ENCODE results near the gene LRMDA. TPM values are rescaled to one million over a fixed set of nuclear protein-coding genes. Genes with fewer than 3 reads are reported as not detected.

LRMDA gene
- total RNA-seq, 1 donor from 2014 or later, result 7.3 TPM

DNA sequence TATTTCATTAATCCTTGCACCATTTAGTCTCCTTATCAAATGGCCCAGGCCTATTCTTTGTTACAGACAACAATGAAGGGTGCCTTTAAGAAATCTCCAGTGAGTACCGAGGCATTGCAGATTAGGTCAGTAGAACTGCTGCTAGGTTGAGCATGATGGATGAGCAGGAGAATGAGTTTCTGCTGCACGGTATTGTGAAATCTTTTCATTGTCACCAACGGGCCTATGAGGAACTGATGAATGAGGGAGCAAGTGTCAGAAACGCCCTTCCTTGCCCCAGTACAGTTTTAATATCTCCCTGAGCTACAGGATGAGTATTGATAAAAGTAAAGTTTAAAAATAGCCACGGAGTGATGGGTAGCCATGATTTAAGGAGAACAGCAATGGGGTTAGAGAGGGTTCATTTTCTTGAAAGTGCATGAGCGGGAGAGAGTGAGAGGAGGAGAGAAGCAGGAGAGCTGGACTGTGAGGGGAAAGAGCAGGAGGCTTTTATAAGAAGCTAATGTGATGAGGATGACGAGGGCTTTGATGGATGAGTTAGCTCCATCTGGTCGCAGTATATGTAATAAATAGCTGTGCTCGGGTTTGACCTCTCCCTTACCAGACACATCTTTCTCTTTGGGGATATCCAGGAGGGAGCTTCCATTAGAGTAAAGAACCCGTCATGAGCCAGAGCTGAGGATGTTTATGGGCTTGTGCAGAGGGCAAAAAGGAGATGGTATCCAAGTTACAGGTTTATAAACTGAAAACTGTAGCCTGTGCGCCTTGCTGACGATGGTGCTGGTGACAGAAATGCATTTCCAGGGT is 526.1 kb downstream of the LRMDA start:
- Histone ChIP-seq H3K27me3 (ENCODE audit: control insufficient read depth in 3 of 3, insufficient read depth in 3 of 3, low read length in 3 of 3) (no peaks in the 10 kb centered on the region), H3K9ac (ENCODE audit: low read depth in 1 of 3, low read length in 3 of 3) (no peak overlapping the region), H3K9me3 (ENCODE audit: control insufficient read depth in 3 of 3, low read length in 3 of 3) (no peaks in the 10 kb centered on the region)

DNA sequence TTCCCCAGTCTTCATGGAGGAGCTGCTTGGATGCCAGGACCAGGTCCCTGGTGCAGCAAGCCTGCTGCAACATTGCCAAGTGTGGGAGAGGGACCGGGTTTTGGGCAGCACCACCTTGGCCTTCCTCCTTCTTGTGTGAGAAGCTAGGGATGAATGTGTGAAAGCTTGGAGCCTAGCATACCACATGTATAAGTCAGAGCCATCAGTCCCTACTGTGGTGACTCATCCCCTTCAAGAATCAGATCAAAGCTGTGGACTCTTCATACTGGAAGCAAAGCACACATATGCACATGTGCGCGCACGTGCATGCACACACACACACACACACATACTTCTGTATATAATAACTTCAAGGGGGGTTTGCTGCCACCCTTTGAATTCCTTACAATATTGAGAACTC is 527.8 kb downstream of the LRMDA start:
- Histone ChIP-seq H3K36me3 (ENCODE audit: control insufficient read depth in 3 of 3, insufficient read depth in 3 of 3, low read length in 3 of 3) (no peaks in the 10 kb centered on the region), H3K9me3 (ENCODE audit: control insufficient read depth in 3 of 3, low read length in 3 of 3) (no peaks in the 10 kb centered on the region), H3K27ac (ENCODE audit: low read depth, low read length) (no peak overlapping the region), H3K27me3 (ENCODE audit: control insufficient read depth in 3 of 3, insufficient read depth in 3 of 3, low read length in 3 of 3) (no peaks in the 10 kb centered on the region), H3K9ac (ENCODE audit: low read depth in 1 of 3, low read length in 3 of 3) (no peak overlapping the region), H3K4me3 (ENCODE audit: low read length in 3 of 3) (no peak overlapping the region), H3K4me1 (ENCODE audit: control insufficient read depth in 3 of 3, insufficient read depth in 3 of 3, low read length in 3 of 3) (no peaks in the 10 kb centered on the region)

More for the DNA sequence above, 526.1 kb downstream of the LRMDA start:
- Histone ChIP-seq H3K27ac (ENCODE audit: low read depth, low read length) (no peak overlapping the region), H3K4me3 (ENCODE audit: low read length in 3 of 3) (no peak overlapping the region), H3K4me1 (ENCODE audit: control insufficient read depth in 3 of 3, insufficient read depth in 3 of 3, low read length in 3 of 3) (no peaks in the 10 kb centered on the region), H3K36me3 (ENCODE audit: control insufficient read depth in 3 of 3, insufficient read depth in 3 of 3, low read length in 3 of 3) (no peaks in the 10 kb centered on the region)

DNA sequence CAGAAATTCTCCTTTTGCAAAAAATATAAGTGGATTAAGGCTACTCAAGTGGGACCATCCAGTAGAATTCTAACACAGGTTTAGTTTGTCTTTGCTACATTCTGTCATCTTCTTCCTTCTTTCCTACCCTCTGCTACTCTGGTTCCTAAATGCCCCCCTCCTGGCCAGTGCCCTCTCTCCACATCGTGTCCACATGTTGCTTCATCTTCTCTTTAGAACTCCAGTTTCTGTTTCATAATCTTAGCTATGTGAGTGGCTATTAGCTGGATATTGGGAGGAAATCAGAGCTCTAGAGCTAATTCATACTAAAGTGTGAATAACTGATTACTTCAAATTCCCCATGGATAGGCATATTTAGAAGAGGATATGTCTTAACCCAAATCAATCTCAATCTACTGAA is 528.5 kb downstream of the LRMDA start:
- Histone ChIP-seq H3K9ac (ENCODE audit: low read depth in 1 of 3, low read length in 3 of 3) (no peak overlapping the region), H3K4me1 (ENCODE audit: control insufficient read depth in 3 of 3, insufficient read depth in 3 of 3, low read length in 3 of 3) (no peaks in the 10 kb centered on the region), H3K9me3 (ENCODE audit: control insufficient read depth in 3 of 3, low read length in 3 of 3) (no peaks in the 10 kb centered on the region), H3K27ac (ENCODE audit: low read depth, low read length) (no peak overlapping the region), H3K36me3 (ENCODE audit: control insufficient read depth in 3 of 3, insufficient read depth in 3 of 3, low read length in 3 of 3) (no peaks in the 10 kb centered on the region), H3K4me3 (ENCODE audit: low read length in 3 of 3) (no peak overlapping the region), H3K27me3 (ENCODE audit: control insufficient read depth in 3 of 3, insufficient read depth in 3 of 3, low read length in 3 of 3) (no peaks in the 10 kb centered on the region)

DNA sequence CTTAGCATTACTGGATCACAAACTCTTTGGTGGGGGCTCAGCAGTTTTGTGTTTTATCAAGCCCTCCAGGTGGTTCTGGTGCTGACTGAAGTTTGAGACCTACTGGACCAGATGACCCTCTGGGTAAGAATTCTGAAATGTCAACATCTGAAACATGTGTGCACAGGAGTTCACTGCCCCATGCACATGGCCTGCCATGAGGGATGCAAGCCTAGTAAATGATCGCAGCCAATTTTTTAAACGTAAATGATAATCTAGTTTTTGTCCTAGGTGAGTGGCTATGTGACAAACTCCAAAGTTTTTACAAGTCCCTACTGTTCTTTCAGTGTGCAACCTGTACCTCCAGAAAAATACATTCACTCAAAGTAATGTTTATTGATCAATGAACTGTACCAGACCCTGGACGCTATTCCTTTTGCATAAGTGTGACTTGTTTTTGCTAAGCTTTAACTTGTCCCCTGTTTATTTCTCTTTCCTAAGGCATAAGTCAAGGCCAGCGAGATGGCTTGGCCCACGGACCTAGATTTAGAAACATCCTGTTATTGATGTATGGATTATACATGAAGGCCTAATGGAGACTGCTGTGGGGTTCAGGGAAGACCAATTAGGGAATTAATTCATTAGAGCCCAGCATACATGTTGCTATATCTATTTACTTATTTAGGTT is 531.1 kb downstream of the LRMDA start:
- Histone ChIP-seq H3K36me3 (ENCODE audit: control insufficient read depth in 3 of 3, insufficient read depth in 3 of 3, low read length in 3 of 3) (no peaks in the 10 kb centered on the region), H3K4me1 (ENCODE audit: control insufficient read depth in 3 of 3, insufficient read depth in 3 of 3, low read length in 3 of 3) (no peaks in the 10 kb centered on the region), H3K27ac (ENCODE audit: low read depth, low read length) (no peak overlapping the region), H3K4me3 (ENCODE audit: low read length in 3 of 3) (no peak overlapping the region), H3K9ac (ENCODE audit: low read depth in 1 of 3, low read length in 3 of 3) (no peak overlapping the region), H3K9me3 (ENCODE audit: control insufficient read depth in 3 of 3, low read length in 3 of 3) (no peaks in the 10 kb centered on the region), H3K27me3 (ENCODE audit: control insufficient read depth in 3 of 3, insufficient read depth in 3 of 3, low read length in 3 of 3) (no peaks in the 10 kb centered on the region)

DNA sequence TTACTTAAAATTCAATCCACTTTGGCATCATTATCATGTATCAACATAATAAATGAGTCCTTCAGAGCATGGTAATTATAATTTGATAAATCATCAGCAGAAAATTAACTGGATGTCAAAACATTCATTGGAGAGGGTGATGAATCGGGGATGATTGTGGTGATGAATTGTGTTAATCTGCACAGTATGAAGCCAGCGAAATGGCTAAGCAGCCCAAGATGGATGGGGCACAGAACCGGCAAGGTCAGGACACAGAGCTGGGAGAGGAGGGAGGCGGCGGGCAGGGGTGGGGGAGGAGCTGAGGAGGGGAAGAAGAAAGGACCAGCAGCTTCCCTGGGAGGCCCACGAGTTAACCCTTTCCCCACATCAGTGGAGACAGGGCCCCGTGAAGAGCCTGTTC is 536.1 kb downstream of the LRMDA start:
- H3K9me3 ChIP-seq (ENCODE audit: control insufficient read depth in 3 of 3, low read length in 3 of 3), result no peaks in the 10 kb centered on the region
- no peaks in the 10 kb centered on the region for H3K4me1 ChIP-seq (ENCODE audit: control insufficient read depth in 3 of 3, insufficient read depth in 3 of 3, low read length in 3 of 3)
- H3K27me3 ChIP-seq (ENCODE audit: control insufficient read depth in 3 of 3, insufficient read depth in 3 of 3, low read length in 3 of 3), result no peaks in the 10 kb centered on the region
- H3K36me3 ChIP-seq (ENCODE audit: control insufficient read depth in 3 of 3, insufficient read depth in 3 of 3, low read length in 3 of 3), result no peaks in the 10 kb centered on the region
- H3K27ac ChIP-seq (ENCODE audit: low read depth, low read length), result no peak overlapping the region
- H3K9ac ChIP-seq (ENCODE audit: low read depth in 1 of 3, low read length in 3 of 3), result no peak overlapping the region
- H3K4me3 ChIP-seq (ENCODE audit: low read length in 3 of 3), result no peak overlapping the region

DNA sequence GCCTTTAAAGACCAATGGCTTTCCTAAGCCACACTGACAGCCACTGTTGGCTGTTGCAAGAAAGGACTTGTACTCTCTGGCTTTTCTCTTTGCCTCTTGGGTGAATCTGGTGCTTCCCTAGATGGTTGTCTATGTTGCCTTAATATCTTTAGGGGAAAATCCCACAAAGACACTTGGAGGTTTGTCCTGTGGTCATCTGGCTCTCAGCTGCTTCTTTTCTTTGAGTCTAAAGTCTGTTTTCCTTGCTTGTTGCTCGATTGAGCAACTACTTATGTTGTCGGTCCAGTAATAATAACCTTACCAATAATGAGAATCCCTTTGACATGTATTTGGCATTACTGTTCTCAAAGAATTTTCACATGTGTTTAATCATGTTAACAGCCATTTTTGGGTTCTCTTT is 537.6 kb downstream of the LRMDA start:
- Histone ChIP-seq H3K36me3 (ENCODE audit: control insufficient read depth in 3 of 3, insufficient read depth in 3 of 3, low read length in 3 of 3) (no peaks in the 10 kb centered on the region), H3K27me3 (ENCODE audit: control insufficient read depth in 3 of 3, insufficient read depth in 3 of 3, low read length in 3 of 3) (no peaks in the 10 kb centered on the region), H3K9me3 (ENCODE audit: control insufficient read depth in 3 of 3, low read length in 3 of 3) (no peaks in the 10 kb centered on the region), H3K4me1 (ENCODE audit: control insufficient read depth in 3 of 3, insufficient read depth in 3 of 3, low read length in 3 of 3) (no peaks in the 10 kb centered on the region), H3K27ac (ENCODE audit: low read depth, low read length) (no peak overlapping the region), H3K9ac (ENCODE audit: low read depth in 1 of 3, low read length in 3 of 3) (no peak overlapping the region), H3K4me3 (ENCODE audit: low read length in 3 of 3) (no peak overlapping the region)

DNA sequence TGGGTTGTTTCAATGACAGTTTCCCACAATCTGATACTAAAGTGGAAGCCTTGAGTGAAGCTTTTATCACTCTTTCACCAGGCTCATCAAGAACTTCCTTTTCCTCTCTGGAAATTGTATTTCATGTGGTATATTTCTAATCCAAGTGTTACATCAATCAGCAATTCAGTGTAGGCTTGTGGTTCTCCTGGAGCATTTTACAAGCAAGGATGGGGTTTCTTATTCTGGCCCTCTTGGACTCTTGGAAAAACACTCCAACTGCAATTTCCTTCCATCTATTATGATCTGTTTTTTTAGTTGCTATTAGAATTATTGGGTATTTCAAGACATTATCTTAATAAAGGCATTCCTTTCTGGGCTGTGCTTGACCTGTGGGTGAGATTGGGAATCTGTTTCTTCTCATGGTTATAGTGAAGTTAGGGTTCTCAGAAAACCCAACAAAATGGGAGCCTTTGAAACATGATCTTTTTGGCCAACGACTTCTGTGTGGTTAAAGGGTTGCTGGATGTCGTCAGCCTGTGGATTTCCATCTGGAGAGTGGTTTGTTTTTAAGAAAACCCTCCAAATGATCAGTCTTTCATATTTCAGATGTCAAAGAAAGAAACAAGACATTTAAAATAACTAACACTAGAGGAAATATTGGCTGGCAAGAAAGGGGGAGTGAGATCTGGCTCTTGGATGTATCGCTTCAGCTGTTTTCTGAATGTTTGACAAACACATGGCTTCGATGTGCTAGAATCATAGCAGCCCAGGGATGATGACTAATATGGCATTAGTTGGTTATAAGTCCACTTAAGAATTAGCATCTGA is 540.2 kb downstream of the LRMDA start:
- H3K4me1 ChIP-seq (ENCODE audit: control insufficient read depth in 3 of 3, insufficient read depth in 3 of 3, low read length in 3 of 3), result no peaks in the 10 kb centered on the region
- H3K9ac ChIP-seq (ENCODE audit: low read depth in 1 of 3, low read length in 3 of 3), result no peak overlapping the region
- H3K36me3 ChIP-seq (ENCODE audit: control insufficient read depth in 3 of 3, insufficient read depth in 3 of 3, low read length in 3 of 3), result no peaks in the 10 kb centered on the region
- H3K4me3 ChIP-seq (ENCODE audit: low read length in 3 of 3), result no peak overlapping the region
- H3K27ac ChIP-seq (ENCODE audit: low read depth, low read length), result no peak overlapping the region
- H3K27me3 ChIP-seq (ENCODE audit: control insufficient read depth in 3 of 3, insufficient read depth in 3 of 3, low read length in 3 of 3), result no peaks in the 10 kb centered on the region
- H3K9me3 ChIP-seq (ENCODE audit: control insufficient read depth in 3 of 3, low read length in 3 of 3), result no peaks in the 10 kb centered on the region

DNA sequence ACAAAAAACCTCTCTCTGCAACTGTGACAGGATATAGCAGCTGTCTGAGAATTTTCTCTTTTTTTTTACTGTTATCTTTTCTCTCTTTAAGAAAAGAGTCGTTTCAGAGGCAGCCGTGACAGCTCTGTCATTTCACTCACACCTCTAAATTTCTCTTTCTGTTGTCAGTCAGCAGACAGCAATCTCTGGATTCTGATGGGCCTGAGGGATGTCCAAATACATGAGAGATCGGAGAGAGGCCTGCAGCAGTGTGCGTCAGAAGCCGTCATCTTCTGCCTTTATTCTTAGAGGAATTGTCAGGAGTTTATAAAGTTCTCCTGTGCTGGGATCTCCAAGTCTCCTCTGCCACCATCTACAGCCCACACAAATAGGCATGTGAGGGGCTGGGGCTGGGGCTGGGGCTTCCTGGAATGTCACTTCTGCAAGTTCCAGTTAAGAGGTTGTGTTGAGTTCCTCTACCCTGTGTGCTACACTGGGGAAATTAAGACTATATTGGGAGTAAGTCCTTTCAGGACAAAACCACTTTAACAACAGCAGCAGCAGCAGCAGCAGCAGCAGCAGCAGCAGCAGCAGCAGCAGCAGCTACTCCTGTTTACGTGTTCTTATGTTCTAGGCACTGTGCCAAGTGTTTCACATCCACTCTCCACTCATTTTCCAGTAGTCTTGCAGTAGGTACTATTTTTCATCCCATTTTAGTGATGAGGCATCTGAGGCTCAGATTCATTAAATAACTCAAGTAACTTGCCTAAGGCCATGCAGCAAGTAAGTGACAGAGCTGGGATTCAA is 541.3 kb downstream of the LRMDA start:
- H3K27ac ChIP-seq (ENCODE audit: low read depth, low read length), result no peak overlapping the region
- no peak overlapping the region for H3K9ac ChIP-seq (ENCODE audit: low read depth in 1 of 3, low read length in 3 of 3)
- H3K36me3 ChIP-seq (ENCODE audit: control insufficient read depth in 3 of 3, insufficient read depth in 3 of 3, low read length in 3 of 3), result no peaks in the 10 kb centered on the region
- H3K4me1 ChIP-seq (ENCODE audit: control insufficient read depth in 3 of 3, insufficient read depth in 3 of 3, low read length in 3 of 3), result no peaks in the 10 kb centered on the region
- no peaks in the 10 kb centered on the region for H3K9me3 ChIP-seq (ENCODE audit: control insufficient read depth in 3 of 3, low read length in 3 of 3)
- H3K4me3 ChIP-seq (ENCODE audit: low read length in 3 of 3), result no peak overlapping the region
- no peaks in the 10 kb centered on the region for H3K27me3 ChIP-seq (ENCODE audit: control insufficient read depth in 3 of 3, insufficient read depth in 3 of 3, low read length in 3 of 3)

DNA sequence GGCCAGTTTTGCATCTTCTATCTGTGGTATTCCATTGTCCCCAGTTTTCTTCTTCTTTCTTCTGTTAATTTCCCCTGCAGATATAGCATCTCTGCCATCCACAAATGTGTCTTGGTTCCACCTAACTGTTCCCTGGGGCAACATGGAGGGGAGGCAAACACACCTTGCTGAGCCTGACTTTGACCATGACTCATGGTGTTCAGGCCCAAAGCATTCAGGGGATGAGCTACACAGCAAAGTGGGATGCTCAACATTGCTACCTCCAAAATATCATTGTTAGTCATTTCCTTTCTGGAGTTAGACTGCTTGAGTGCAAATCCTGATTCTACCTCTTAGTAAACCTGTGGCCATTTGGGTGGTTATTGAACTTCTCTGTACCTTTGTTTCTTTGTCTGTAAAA is 542.7 kb downstream of the LRMDA start:
- no peak overlapping the region for H3K4me3 ChIP-seq (ENCODE audit: low read length in 3 of 3)
- no peaks in the 10 kb centered on the region for H3K27me3 ChIP-seq (ENCODE audit: control insufficient read depth in 3 of 3, insufficient read depth in 3 of 3, low read length in 3 of 3)
- no peaks in the 10 kb centered on the region for H3K9me3 ChIP-seq (ENCODE audit: control insufficient read depth in 3 of 3, low read length in 3 of 3)
- H3K27ac ChIP-seq (ENCODE audit: low read depth, low read length), result no peak overlapping the region
- no peak overlapping the region for H3K9ac ChIP-seq (ENCODE audit: low read depth in 1 of 3, low read length in 3 of 3)
- H3K4me1 ChIP-seq (ENCODE audit: control insufficient read depth in 3 of 3, insufficient read depth in 3 of 3, low read length in 3 of 3), result no peaks in the 10 kb centered on the region
- H3K36me3 ChIP-seq (ENCODE audit: control insufficient read depth in 3 of 3, insufficient read depth in 3 of 3, low read length in 3 of 3), result no peaks in the 10 kb centered on the region
